H1 (cell line): ENCODE data around the gene UNC13C. TPM values are rescaled to one million over a fixed set of nuclear protein-coding genes. Genes with fewer than 3 reads are reported as not detected.

ENCODE experiments used
- CTCF ChIA-PET: fragments of 300-600 bp; sonication (Branson Sonifier 250); formaldehyde crosslinking; loops from one replicate; lab custom pipeline; 2021; ENCODE audit not compliant: partially characterized antibody; lab: Charles Lee
- POLR2A ChIA-PET: fragments of 300-600 bp; sonication (Branson Sonifier 250); formaldehyde crosslinking; loops from one replicate; lab custom pipeline; 2021; ENCODE audit warnings: inconsistent platforms; ENCODE audit not compliant: partially characterized antibody; lab: Charles Lee
- DNase-seq, 2 experiments: peaks; one replicate each; pipeline versions ENCODE4 v3.0.0 to v3.0.0-alpha.2; 2010 to 2022; ENCODE audit warnings: low spot score in 2 of 2, low read depth in 1 of 2, mixed read lengths in 1 of 2
- FAIRE-seq: peaks from 2 replicates; lab custom pipeline; 2011; peaks lifted over from hg19 to GRCh38; lab: Jason Lieb, UNC
- H2AFZ ChIP-seq: 2 replicates; pipeline ENCODE4 v1.8.1; 2012; ENCODE audit warnings: low read length, inconsistent platforms
- H2AK5ac ChIP-seq: 2 replicates; pipeline ENCODE4 v1.6.1; 2013; ENCODE audit warnings: low read depth, low read length
- H2BK120ac ChIP-seq: replicated peaks from 2 replicates; pipeline ENCODE3; 2013; ENCODE audit warnings: low read depth, low read length, inconsistent platforms
- H2BK12ac ChIP-seq: 2 replicates; pipeline ENCODE4 v1.6.1; 2013; ENCODE audit warnings: low read depth, low read length
- H2BK15ac ChIP-seq: 2 replicates; pipeline ENCODE4 v1.6.1; 2013; ENCODE audit warnings: low read length
- H2BK20ac ChIP-seq: 2 replicates; pipeline ENCODE4 v1.6.1; 2013; ENCODE audit warnings: low read length
- H2BK5ac ChIP-seq: 2 replicates; pipeline ENCODE4 v1.6.1; 2013; ENCODE audit warnings: low read depth, low read length
- H3K14ac ChIP-seq: 2 replicates; pipeline ENCODE4 v1.6.1; 2013; ENCODE audit warnings: inconsistent platforms; ENCODE audit not compliant: insufficient read length
- H3K18ac ChIP-seq: 2 replicates; pipeline ENCODE4 v1.6.1; 2013; ENCODE audit warnings: low read length; ENCODE audit errors: extremely low read depth
- H3K23ac ChIP-seq: 2 replicates; pipeline ENCODE4 v1.6.1; 2013; ENCODE audit warnings: inconsistent platforms; ENCODE audit not compliant: insufficient read length
- H3K23me2 ChIP-seq: 2 replicates; pipeline ENCODE4 v1.6.1; 2013; ENCODE audit warnings: low read depth, low read length
- H3K27ac ChIP-seq: 2 replicates; pipeline ENCODE4 v1.6.1; 2011; ENCODE audit warnings: low read depth, low read length, inconsistent platforms
- H3K27me3 ChIP-seq, 4 experiments: replicated peaks in 1 of 4; 1 replicate in 1 of 4; 2 replicates in 3 of 4; pipeline versions ENCODE4 v1.6.1 to v1.8.1; 2011 to 2013; ENCODE audit warnings: low read length in 3 of 4, mild to moderate bottlenecking in 3 of 4, inconsistent platforms in 2 of 4, mixed read lengths in 2 of 4, moderate library complexity in 1 of 4; ENCODE audit not compliant: control insufficient read depth in 3 of 4, insufficient read depth in 3 of 4; ENCODE audit errors: extremely low read depth in 1 of 4
- H3K36me3 ChIP-seq, 4 experiments: 2 replicates each; pipeline versions ENCODE4 v1.6.1 to v1.8.1; 2011 to 2013; ENCODE audit warnings: mild to moderate bottlenecking in 4 of 4, low read length in 3 of 4, moderate library complexity in 2 of 4, control low read depth in 1 of 4, inconsistent platforms in 1 of 4; ENCODE audit not compliant: insufficient read depth in 4 of 4, control insufficient read depth in 2 of 4
- H3K4ac ChIP-seq: replicated peaks from 2 replicates; pipeline ENCODE3; 2013; ENCODE audit warnings: low read length, low read depth, mixed read lengths, inconsistent platforms; ENCODE audit not compliant: insufficient read length
- H3K4me1 ChIP-seq, 4 experiments: replicated peaks in 1 of 4; 1 replicate in 1 of 4; 2 replicates in 3 of 4; pipeline versions ENCODE4 v1.6.1 to v1.8.1; 2011 to 2013; ENCODE audit warnings: low read length in 3 of 4, inconsistent platforms in 2 of 4, mixed read lengths in 1 of 4; ENCODE audit not compliant: insufficient read depth in 4 of 4, control insufficient read depth in 3 of 4
- H3K4me2 ChIP-seq, 2 experiments: 2 replicates each; pipeline versions ENCODE4 v1.6.1 to v1.8.1; 2011 to 2013; ENCODE audit warnings: low read depth in 2 of 2, low read length in 2 of 2, control low read depth in 1 of 2, inconsistent platforms in 1 of 2, mild to moderate bottlenecking in 1 of 2; ENCODE audit not compliant: insufficient read depth in 1 of 2
- H3K4me3 ChIP-seq, 4 experiments: fragments of 200-600, 300-600 bp in 1 of 4; sonication (generic), shearing (Covaris generic), sonication (Bioruptor Twin) in 1 of 4; 2 replicates each; pipeline versions ENCODE4 v1.5.1 to v1.8.1; 2011 to 2016; ENCODE audit warnings: low read length in 4 of 4, low read depth in 3 of 4, control low read depth in 2 of 4, inconsistent platforms in 2 of 4, mild to moderate bottlenecking in 2 of 4, mixed read lengths in 1 of 4, moderate library complexity in 1 of 4; ENCODE audit not compliant: insufficient read depth in 2 of 4; ENCODE audit errors: extremely low read depth in 1 of 4
- H3K56ac ChIP-seq: replicated peaks from 2 replicates; pipeline ENCODE3; 2013; ENCODE audit warnings: low read depth, mild to moderate bottlenecking, mixed read lengths, low read length, inconsistent platforms; ENCODE audit not compliant: insufficient read length
- H3K79me1 ChIP-seq: 2 replicates; pipeline ENCODE4 v1.6.1; 2013; ENCODE audit warnings: low read depth, low read length, control low read depth
- H3K79me2 ChIP-seq, 2 experiments: 2 replicates each; pipeline versions ENCODE4 v1.6.1 to v1.8.1; 2012 to 2013; ENCODE audit warnings: low read length in 2 of 2, mild to moderate bottlenecking in 2 of 2, inconsistent platforms in 1 of 2; ENCODE audit not compliant: insufficient read depth in 2 of 2, control insufficient read depth in 1 of 2
- H3K9ac ChIP-seq, 4 experiments: replicated peaks in 1 of 4; 1 replicate in 1 of 4; 2 replicates in 3 of 4; pipeline versions ENCODE4 v1.6.1 to v1.8.1; 2011 to 2013; ENCODE audit warnings: low read depth in 3 of 4, low read length in 3 of 4, control low read depth in 2 of 4, mild to moderate bottlenecking in 2 of 4, moderate library complexity in 2 of 4, inconsistent platforms in 1 of 4; ENCODE audit errors: extremely low read depth in 1 of 4
- H3K9me3 ChIP-seq, 2 experiments: 2 replicates each; pipeline versions ENCODE4 v1.6.1 to v1.8.1; 2012 to 2013; ENCODE audit warnings: mild to moderate bottlenecking in 2 of 2, moderate library complexity in 2 of 2, control low read depth in 1 of 2, inconsistent platforms in 1 of 2, low read depth in 1 of 2, low read length in 1 of 2, mixed read lengths in 1 of 2; ENCODE audit not compliant: insufficient read depth in 2 of 2
- H4K20me1 ChIP-seq, 2 experiments: replicated peaks in 1 of 2; 2 replicates each; pipeline versions ENCODE3 to v1.8.1; 2011 to 2013; ENCODE audit warnings: inconsistent platforms in 2 of 2, low read length in 2 of 2, mild to moderate bottlenecking in 1 of 2; ENCODE audit not compliant: insufficient read depth in 2 of 2, control insufficient read depth in 1 of 2
- H4K5ac ChIP-seq: 2 replicates; pipeline ENCODE4 v1.6.1; 2013; ENCODE audit warnings: low read length, low read depth, mixed read lengths, inconsistent platforms; ENCODE audit not compliant: insufficient read length
- H4K8ac ChIP-seq: 2 replicates; pipeline ENCODE4 v1.8.0; 2013; ENCODE audit warnings: mild to moderate bottlenecking, moderate library complexity, low read length, inconsistent platforms; ENCODE audit not compliant: insufficient read depth; ENCODE audit errors: extremely low read depth
- H4K91ac ChIP-seq: replicated peaks from 2 replicates; pipeline ENCODE3; 2013; ENCODE audit warnings: low read length, mixed read lengths, inconsistent platforms; ENCODE audit not compliant: insufficient read length
- CTCF ChIP-seq, 3 experiments: IDR thresholded peaks; 1 replicate in 2 of 3; 2 replicates in 1 of 3; pipeline versions ENCODE4 v1.5.1 to v1.6.1; 2011; ENCODE audit warnings: low read length in 3 of 3, mild to moderate bottlenecking in 3 of 3, inconsistent platforms in 2 of 3, low read depth in 1 of 3, moderate library complexity in 1 of 3; ENCODE audit not compliant: insufficient read depth in 1 of 3; ENCODE audit errors: control extremely low read depth in 1 of 3
- GTF2F1 ChIP-seq: IDR thresholded peaks from 2 replicates; pipeline ENCODE4 v1.6.1; 2012; ENCODE audit warnings: low read depth, low read length, improper control_type of control experiment, borderline replicate concordance
- HDAC6 ChIP-seq: IDR thresholded peaks from one replicate; pipeline ENCODE4 v1.7.1; 2012; ENCODE audit warnings: low read depth, mild to moderate bottlenecking, inconsistent platforms, low read length, moderate library complexity
- NANOG ChIP-seq: IDR thresholded peaks from 2 replicates; pipeline ENCODE4 v1.6.1; 2011; ENCODE audit warnings: low read length, low read depth, mild to moderate bottlenecking, inconsistent platforms; ENCODE audit not compliant: insufficient read depth, poor library complexity, severe bottlenecking
- POU5F1 ChIP-seq: IDR thresholded peaks from 2 replicates; pipeline ENCODE4 v1.6.1; 2011; ENCODE audit warnings: low read depth, mild to moderate bottlenecking, low read length, moderate library complexity
- RAD21 ChIP-seq, 2 experiments: IDR thresholded peaks in 1 of 2; conservative IDR thresholded peaks in 1 of 2; 2 replicates each; pipeline ENCODE4 v1.6.1; 2011; ENCODE audit warnings: low read depth in 2 of 2, low read length in 2 of 2, improper control_type of control experiment in 1 of 2, inconsistent platforms in 1 of 2, mild to moderate bottlenecking in 1 of 2, moderate library complexity in 1 of 2
- RBBP5 ChIP-seq: IDR thresholded peaks from 2 replicates; pipeline ENCODE4 v1.7.1; 2012; ENCODE audit warnings: low read depth, mild to moderate bottlenecking, inconsistent platforms, low read length, moderate library complexity, borderline replicate concordance
- SIRT6 ChIP-seq: IDR thresholded peaks from one replicate; pipeline ENCODE4 v1.7.1; 2012; ENCODE audit warnings: low read length, inconsistent platforms
- SIX5 ChIP-seq: IDR thresholded peaks from 2 replicates; pipeline ENCODE4 v1.6.1; 2011; ENCODE audit warnings: mild to moderate bottlenecking, low read depth, low read length
- USF2 ChIP-seq: IDR thresholded peaks from 2 replicates; pipeline ENCODE4 v1.6.1; 2011; ENCODE audit warnings: low read length, improper control_type of control experiment
- WGBS, 2 experiments: shearing (Covaris generic) in 1 of 2; methylation state at CpG; one replicate each; pipeline versions ENCODE4 v1.1.6 to v1.1.7; 2013 to 2015; ENCODE audit warnings: low lambda C conversion rate in 2 of 2, mixed read lengths in 2 of 2, inconsistent platforms in 1 of 2, low coverage in 1 of 2, missing lambda C conversion rate in 1 of 2; ENCODE audit not compliant: insufficient replicate concordance in 2 of 2, insufficient coverage in 1 of 2, insufficient read length in 1 of 2; ENCODE audit errors: extremely low coverage in 1 of 2, missing lambda C conversion rate in 1 of 2; 5-methylcytosine and 5-hydroxymethylcytosine counted together
- polyA plus RNA-seq, 7 experiments: library from polyadenylated mRNA; depleted of rRNA in 3 of 7; stranded (reverse) in 5 of 7; unstranded in 2 of 7; fragments of >200 nt in 5 of 7; fragments of 200-250 nt in 2 of 7; gene quantifications; 1 replicate in 5 of 7; 2 replicates in 1 of 7; 4 replicates in 1 of 7; pipeline versions ENCODE4 v1.2.1 to v1.2.3, GENCODE V29; 2011 to 2013; ENCODE audit warnings: missing spikeins in 2 of 7, mixed read lengths in 2 of 7
- total RNA-seq: library from RNA; stranded (reverse); fragmentation: NEBNext Ultra II Directional; extraction: Animal tissue kit (Norgen Biotek cat#: 25700); gene quantifications from 2 replicates; pipeline ENCODE4 v1.2.1, GENCODE V29; 2021

The UNC13C gene
- total and polyA plus RNA-seq, 2 of the 8 experiments (the other 6 are each of a cell fraction or from before 2014, with no cell fraction given): 0.02 to 0.13 TPM

GRCh38 chr15:53984221-53984620, 6.0 kb downstream of the UNC13C start:
- H3K79me1 ChIP-seq: no peaks in the 10 kb centered on the region
- POLR2A ChIA-PET: no interaction called here
- no peak for TF ChIP-seq HDAC6
- no peak for TF ChIP-seq POU5F1
- TF ChIP-seq SIX5: no peak
- TF ChIP-seq CTCF (IDR thresholded peaks at IDR 0.05; ENCODE audit: control extremely low read depth in 1 of 3, insufficient read depth in 1 of 3, low read depth in 1 of 3, low read length in 3 of 3): no peak
- TF ChIP-seq RBBP5: no peak
- TF ChIP-seq USF2: no peak
- TF ChIP-seq SIRT6: no peak
- no peak for TF ChIP-seq GTF2F1
- no peak for TF ChIP-seq RAD21 (IDR thresholded peaks at IDR 0.05 in 1 of 2, conservative IDR thresholded peaks at IDR 0.05 in 1 of 2; ENCODE audit: low read depth in 2 of 2, low read length in 2 of 2)
- TF ChIP-seq NANOG: no peak

More at GRCh38 chr15:53984221-53984620, 6.0 kb downstream of the UNC13C start:
- H3K9me3 ChIP-seq: peaks cover 0 to 21% of the 10 kb centered on the region in 2 experiments; a peak in 2 of 4 replicates
- H4K20me1 ChIP-seq: no peaks in the 10 kb centered on the region
- H3K18ac ChIP-seq: no peak overlapping the region
- H3K4ac ChIP-seq: no peak overlapping the region
- 91% methylated on average over 1 of the region's 1 CpG; no CpG with 5 or more reads in 1 of the 2 experiments for WGBS, 2 experiments
- CTCF ChIA-PET: interaction anchor here (0.6 kb wide), 1 partner anchor 936 kb away, joined by 3 read pairs; no protein-coding TSS in a partner anchor
- peaks cover 0 to 4% (median 2%) of the 10 kb centered on the region in 4 experiments; a peak in 1 of 7 replicates for H3K27me3 ChIP-seq
- no peak overlapping the region for H2BK20ac ChIP-seq
- FAIRE-seq (no peak), DNase-seq (no peak)
- H3K36me3 ChIP-seq: no peaks in the 10 kb centered on the region
- no peak overlapping the region for H4K5ac ChIP-seq
- H2BK12ac ChIP-seq: no peak overlapping the region
- no peak overlapping the region for H3K23ac ChIP-seq
- no peak overlapping the region for H2AK5ac ChIP-seq
- H3K23me2 ChIP-seq: no peaks in the 10 kb centered on the region
- no peak overlapping the region for H2BK120ac ChIP-seq
- H3K14ac ChIP-seq: no peak overlapping the region
- no peak overlapping the region for H2BK5ac ChIP-seq
- H2BK15ac ChIP-seq: no peak overlapping the region
- no peak overlapping the region for H3K4me3 ChIP-seq
- no peak overlapping the region for H3K27ac ChIP-seq
- no peak overlapping the region for H3K4me2 ChIP-seq
- no peaks in the 10 kb centered on the region for H3K79me2 ChIP-seq
- no peak overlapping the region for H4K8ac ChIP-seq
- no peak overlapping the region for H3K9ac ChIP-seq
- H3K56ac ChIP-seq: no peak overlapping the region
- no peak overlapping the region for H2AFZ ChIP-seq
- no peak overlapping the region for H4K91ac ChIP-seq
- no peaks in the 10 kb centered on the region for H3K4me1 ChIP-seq
